SK-N-SH treated with all-trans-retinoic acid at 6 μM for 48 hours (cell line): ENCODE data around the gene PRIMPOL.

Experiments used
- CSDC2 ChIP-seq: fragments of 250-450 bp; sonication (Bioruptor Pico); IDR thresholded peaks from 2 replicates; pipeline ENCODE4 v1.5.0; 2020; ENCODE audit warnings: mild to moderate bottlenecking, moderate library complexity
- CSRNP3 ChIP-seq: fragments of 250-450 bp; sonication (Bioruptor Pico); IDR thresholded peaks from 2 replicates; pipeline ENCODE4 v1.5.1; 2021; ENCODE audit warnings: mild to moderate bottlenecking, moderate library complexity
- PATZ1 ChIP-seq: fragments of 250-450 bp; sonication (Bioruptor Pico); IDR thresholded peaks from 2 replicates; pipeline ENCODE4 v1.8.0; 2020; ENCODE audit warnings: mild to moderate bottlenecking, moderate library complexity, borderline replicate concordance
- POU6F1 ChIP-seq: fragments of 250-450 bp; sonication (Bioruptor Pico); IDR thresholded peaks from 2 replicates; pipeline ENCODE4 v1.8.0; 2021; ENCODE audit warnings: low read depth, mild to moderate bottlenecking, moderate library complexity, borderline replicate concordance
- RARB ChIP-seq: fragments of 250-450 bp; sonication (Bioruptor Pico); IDR thresholded peaks from 2 replicates; pipeline ENCODE4 v1.8.0; 2021; ENCODE audit warnings: mild to moderate bottlenecking, moderate library complexity
- TOX ChIP-seq: fragments of 250-450 bp; sonication (Bioruptor Pico); IDR thresholded peaks from 2 replicates; pipeline ENCODE4 v1.8.0; 2021; ENCODE audit warnings: mild to moderate bottlenecking, moderate library complexity, borderline replicate concordance
- ZNF8 ChIP-seq: fragments of 450-650 bp; formaldehyde crosslinking; IDR thresholded peaks from 2 replicates; pipeline ENCODE4 v1.5.0; 2020; ENCODE audit warnings: mild to moderate bottlenecking, moderate library complexity

GRCh38 chr4:184648054-184648312 is 1.6 kb upstream of the PRIMPOL start:
- no peak for TF ChIP-seq TOX (CRISPR knock-in tag)
- TF ChIP-seq POU6F1 (CRISPR knock-in tag) = no peak
- TF ChIP-seq CSRNP3 (CRISPR knock-in tag) = no peak
- no peak for TF ChIP-seq ZNF8 (CRISPR knock-in tag)
- no peak for TF ChIP-seq PATZ1 (CRISPR knock-in tag)
- TF ChIP-seq CSDC2 (CRISPR knock-in tag) = no peak
- TF ChIP-seq RARB (CRISPR knock-in tag) = no peak
